ENCODE data around the gene PLXNA2.

The PLXNA2 gene

DNA sequence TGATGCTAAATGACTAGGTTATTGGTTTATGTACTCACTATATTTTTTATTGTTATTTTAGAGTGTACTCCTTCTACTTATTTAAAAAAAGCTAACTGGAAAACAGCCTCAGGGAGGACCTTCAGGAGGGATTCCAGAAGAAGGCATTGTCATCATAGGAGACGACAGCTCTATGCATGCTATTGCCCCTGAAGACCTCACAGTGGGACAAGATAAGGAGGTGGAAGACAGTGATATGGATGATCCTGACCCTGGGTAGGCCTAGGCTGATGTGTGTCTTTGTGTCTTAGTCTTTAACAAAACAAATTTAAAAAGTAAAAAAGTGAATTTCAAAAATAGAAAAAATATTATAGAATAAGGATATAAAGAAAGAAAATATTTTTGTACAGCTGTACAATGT is 177.6 kb downstream of the PLXNA2 start:
- no peak for TF ChIP-seq GATA3 (IDR thresholded peaks at IDR 0.05; ENCODE audit: low read depth, low read length)
- TF ChIP-seq GATA2 (IDR thresholded peaks at IDR 0.05; ENCODE audit: low read depth, low read length): no peak

DNA sequence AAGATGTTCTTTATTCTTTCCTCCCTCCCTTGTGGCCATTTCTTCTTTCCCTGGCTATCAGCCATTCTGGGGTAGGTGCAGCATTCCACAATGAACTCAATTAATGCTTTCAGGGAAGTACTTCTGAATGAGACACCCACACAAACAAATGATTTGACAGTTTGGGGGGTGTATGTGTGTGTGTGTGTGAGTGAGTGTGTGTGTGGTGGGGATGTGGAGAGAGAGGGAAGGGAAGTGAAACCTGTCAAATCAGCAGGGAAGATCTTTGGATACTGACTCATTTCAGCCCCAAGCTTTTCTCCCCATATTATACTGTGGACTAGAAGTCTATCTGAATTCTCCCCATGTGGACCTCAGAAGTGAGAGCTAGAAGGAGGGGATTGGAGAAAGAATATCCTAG is 178.3 kb downstream of the PLXNA2 start:
- TF ChIP-seq GATA3 (IDR thresholded peaks at IDR 0.05; ENCODE audit: low read depth, low read length) (no peak), GATA2 (IDR thresholded peaks at IDR 0.05; ENCODE audit: low read depth, low read length) (no peak)

DNA sequence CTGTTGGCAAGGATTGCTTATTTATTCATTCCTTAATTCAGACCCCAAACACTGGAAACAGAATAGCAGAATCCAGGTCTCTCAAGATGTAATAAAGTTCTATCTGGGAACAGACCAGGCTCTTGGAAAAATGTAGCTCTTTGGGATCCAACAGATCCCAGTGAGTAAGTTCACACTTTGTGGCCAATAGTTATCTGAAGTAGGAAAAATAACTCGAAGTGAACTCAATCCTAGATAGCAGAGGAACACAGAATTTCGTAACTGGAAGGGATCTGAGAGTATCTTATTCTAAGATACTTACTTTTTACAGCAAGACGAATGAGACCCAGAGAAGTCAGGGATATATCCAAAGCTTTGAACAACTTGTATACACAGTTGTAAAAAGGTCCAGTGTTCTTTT is 182.6 kb downstream of the PLXNA2 start:
- TF ChIP-seq GATA3 (IDR thresholded peaks at IDR 0.05; ENCODE audit: low read depth, low read length) (no peak), GATA2 (IDR thresholded peaks at IDR 0.05; ENCODE audit: low read depth, low read length) (no peak)

- TF ChIP-seq GATA3 (IDR thresholded peaks at IDR 0.05; ENCODE audit: low read depth, low read length) (peak; percentile 23; the same call in 1 of the 2 replicates), GATA2 (IDR thresholded peaks at IDR 0.05; ENCODE audit: low read depth, low read length) (peak; percentile 56)
These were observed 183.1 kb downstream of the PLXNA2 start for GRCh38 chr1:208061118-208061517.

- no peak for TF ChIP-seq GATA3 (IDR thresholded peaks at IDR 0.05; ENCODE audit: low read depth, low read length)
- TF ChIP-seq GATA2 (IDR thresholded peaks at IDR 0.05; ENCODE audit: low read depth, low read length): no peak
These were observed 183.8 kb downstream of the PLXNA2 start for GRCh38 chr1:208060215-208060869.

DNA sequence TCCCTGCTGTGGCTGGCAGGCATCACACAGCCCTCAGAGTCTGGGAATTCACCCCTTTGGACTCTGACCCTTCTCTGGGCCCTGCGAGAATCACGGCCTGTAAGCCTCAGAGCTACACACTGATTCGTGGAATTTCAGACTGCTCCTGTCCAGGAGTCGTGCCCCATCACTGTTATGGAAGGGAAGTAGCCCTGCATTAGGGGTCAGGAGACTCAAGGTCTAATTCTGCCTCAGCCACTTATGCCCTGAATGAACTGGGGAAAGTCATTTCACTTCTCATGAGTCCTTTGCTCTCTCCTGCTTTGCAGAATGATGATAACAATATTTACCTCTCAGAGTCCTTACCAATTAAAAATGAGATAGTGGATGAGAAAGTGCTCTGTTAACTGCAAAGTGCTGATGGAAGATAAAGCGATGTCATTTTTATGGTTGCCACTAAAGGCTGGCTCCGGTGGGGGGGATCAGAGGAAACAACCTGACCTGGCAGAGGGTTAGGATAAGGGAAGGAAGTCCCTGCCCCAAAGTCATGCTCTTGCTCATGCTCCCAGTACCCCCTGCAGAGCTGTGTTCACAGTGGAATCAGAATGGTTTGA is 184.7 kb downstream of the PLXNA2 start:
- TF ChIP-seq GATA2 (IDR thresholded peaks at IDR 0.05; ENCODE audit: low read depth, low read length): peak; percentile 100
- TF ChIP-seq GATA3 (IDR thresholded peaks at IDR 0.05; ENCODE audit: low read depth, low read length): peak; percentile 98

DNA sequence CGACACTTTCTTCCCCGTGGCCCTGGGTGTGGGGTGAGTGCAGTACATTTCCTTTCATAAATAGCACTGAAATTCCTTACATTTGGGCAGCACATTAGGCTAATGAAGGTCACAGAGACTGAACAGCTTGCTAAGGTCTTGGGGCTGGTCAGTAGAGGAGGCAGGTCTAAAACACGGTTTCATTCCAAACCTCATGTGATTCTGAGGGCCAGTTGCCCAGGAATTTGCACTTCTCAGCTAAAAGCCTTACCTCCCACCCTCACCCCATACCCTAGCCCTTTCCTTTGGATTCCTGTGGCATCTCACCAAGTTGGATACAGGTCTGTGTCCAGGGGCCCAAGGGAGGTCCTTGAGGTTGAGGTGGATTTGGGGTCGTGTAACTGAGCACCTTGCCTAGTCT is 185.4 kb downstream of the PLXNA2 start:
- TF ChIP-seq GATA2 (IDR thresholded peaks at IDR 0.05; ENCODE audit: low read depth, low read length) (no peak), GATA3 (IDR thresholded peaks at IDR 0.05; ENCODE audit: low read depth, low read length) (no peak)

DNA sequence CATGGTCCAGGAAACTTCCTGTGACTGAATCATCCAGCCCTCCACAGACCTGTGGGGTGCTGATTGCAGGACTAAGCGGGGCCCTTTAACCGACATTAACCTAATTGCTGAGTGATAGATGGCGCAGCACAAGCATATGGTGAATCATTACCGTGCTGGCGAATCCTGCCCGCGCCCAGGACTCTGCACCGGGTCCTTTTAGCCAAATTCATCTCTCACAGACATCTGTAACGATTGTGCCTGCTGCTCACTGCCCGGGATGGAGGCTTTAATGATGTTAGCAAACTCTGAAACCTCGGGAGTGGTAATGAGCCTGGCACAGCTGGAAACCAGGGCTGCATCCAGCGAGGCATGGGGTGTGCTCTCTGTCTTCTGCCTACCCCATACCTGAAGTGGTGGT is 185.9 kb downstream of the PLXNA2 start:
- TF ChIP-seq GATA3 (IDR thresholded peaks at IDR 0.05; ENCODE audit: low read depth, low read length): no peak
- TF ChIP-seq GATA2 (IDR thresholded peaks at IDR 0.05; ENCODE audit: low read depth, low read length): peak; percentile 86

DNA sequence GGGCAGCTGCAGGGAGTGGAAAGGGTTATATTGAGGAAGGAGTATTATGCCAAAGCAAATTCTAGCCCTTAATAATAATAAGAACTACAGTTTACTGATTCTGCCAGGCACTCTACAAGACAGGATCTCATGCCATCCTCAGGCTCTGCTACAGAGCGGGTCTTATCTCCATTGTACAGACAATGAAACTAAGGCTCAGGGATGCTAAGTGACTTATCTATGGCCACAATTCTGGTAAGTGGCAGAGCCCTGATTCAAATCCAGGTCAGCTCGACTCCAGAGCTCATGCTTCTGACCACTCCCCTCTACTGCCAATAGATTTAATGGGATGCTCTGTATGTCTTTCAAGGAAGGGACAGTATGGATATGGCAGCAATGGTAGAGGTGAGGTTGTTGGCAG is 187.1 kb downstream of the PLXNA2 start:
- TF ChIP-seq GATA3 (IDR thresholded peaks at IDR 0.05; ENCODE audit: low read depth, low read length): no peak
- no peak for TF ChIP-seq GATA2 (IDR thresholded peaks at IDR 0.05; ENCODE audit: low read depth, low read length)

DNA sequence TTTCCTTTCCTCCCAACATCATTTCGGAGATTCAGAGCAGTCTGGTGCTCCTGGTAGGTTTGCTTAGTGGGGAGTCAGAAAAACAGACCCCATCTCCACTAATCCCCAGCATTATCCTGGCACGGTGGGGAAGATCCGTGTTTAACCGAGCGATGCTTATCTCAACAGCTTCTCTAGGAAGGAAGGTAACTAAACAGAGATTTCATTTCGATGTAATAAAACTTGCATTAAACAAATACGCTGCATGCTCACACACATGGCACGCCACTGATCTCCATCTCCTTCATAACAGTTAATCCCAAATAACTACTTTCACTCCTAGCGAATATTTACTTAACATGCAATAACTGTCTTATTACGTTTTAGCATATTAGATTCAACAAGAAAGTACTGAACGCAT is 188.6 kb downstream of the PLXNA2 start:
- TF ChIP-seq GATA3 (IDR thresholded peaks at IDR 0.05; ENCODE audit: low read depth, low read length) (no peak), GATA2 (IDR thresholded peaks at IDR 0.05; ENCODE audit: low read depth, low read length) (peak; percentile 56; the same call in 1 of the 2 replicates)

- TF ChIP-seq GATA3 (IDR thresholded peaks at IDR 0.05; ENCODE audit: low read depth, low read length) (no peak), GATA2 (IDR thresholded peaks at IDR 0.05; ENCODE audit: low read depth, low read length) (peak; percentile 84)
These were observed 189.2 kb downstream of the PLXNA2 start for GRCh38 chr1:208054911-208055379.

GRCh38 chr1:208054485-208054884 is 189.7 kb downstream of the PLXNA2 start:
- TF ChIP-seq GATA3 (IDR thresholded peaks at IDR 0.05; ENCODE audit: low read depth, low read length) (no peak), GATA2 (IDR thresholded peaks at IDR 0.05; ENCODE audit: low read depth, low read length) (no peak)

- no peak for TF ChIP-seq GATA3 (IDR thresholded peaks at IDR 0.05; ENCODE audit: low read depth, low read length)
- TF ChIP-seq GATA2 (IDR thresholded peaks at IDR 0.05; ENCODE audit: low read depth, low read length): no peak
These were observed 190.5 kb downstream of the PLXNA2 start for GRCh38 chr1:208053661-208054060.

GRCh38 chr1:208052926-208053407 is 191.2 kb downstream of the PLXNA2 start:
- no peak for TF ChIP-seq GATA2 (IDR thresholded peaks at IDR 0.05; ENCODE audit: low read depth, low read length)
- TF ChIP-seq GATA3 (IDR thresholded peaks at IDR 0.05; ENCODE audit: low read depth, low read length): no peak

GRCh38 chr1:208052135-208052534 is 192.0 kb downstream of the PLXNA2 start:
- TF ChIP-seq GATA2 (IDR thresholded peaks at IDR 0.05; ENCODE audit: low read depth, low read length): no peak
- TF ChIP-seq GATA3 (IDR thresholded peaks at IDR 0.05; ENCODE audit: low read depth, low read length): no peak
